Measurements from ENCODE around the gene TRIP12.
"Not testable (repeated sequence)": the region's sequence is repeated elsewhere in the genome, so short reads cannot be mapped to it uniquely, and the experiment has no call there.

Gene TRIP12

DNA sequence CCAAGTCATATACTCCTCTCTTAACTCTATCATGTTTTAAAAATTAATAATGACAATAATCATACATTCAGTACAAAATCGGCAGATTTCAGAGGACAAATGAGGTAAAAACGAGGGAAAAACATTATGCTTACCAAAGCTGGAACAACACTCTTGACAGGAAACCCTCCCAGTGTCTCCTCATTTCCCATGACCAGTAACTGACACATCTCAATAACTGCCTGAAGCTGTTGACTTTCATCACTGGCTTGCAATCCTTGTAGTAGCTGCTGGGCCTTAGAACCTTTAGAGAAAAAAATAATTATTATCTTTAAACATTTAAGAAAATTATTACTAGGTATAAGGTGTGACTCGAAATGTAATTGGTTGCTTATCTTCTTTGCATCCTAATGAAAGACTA is 103.6 kb downstream of the TRIP12 start:
- no peak for DNase-seq

- DNase-seq: no peak
These were observed 106.0 kb downstream of the TRIP12 start for GRCh38 chr2:229815858-229816257.

DNA sequence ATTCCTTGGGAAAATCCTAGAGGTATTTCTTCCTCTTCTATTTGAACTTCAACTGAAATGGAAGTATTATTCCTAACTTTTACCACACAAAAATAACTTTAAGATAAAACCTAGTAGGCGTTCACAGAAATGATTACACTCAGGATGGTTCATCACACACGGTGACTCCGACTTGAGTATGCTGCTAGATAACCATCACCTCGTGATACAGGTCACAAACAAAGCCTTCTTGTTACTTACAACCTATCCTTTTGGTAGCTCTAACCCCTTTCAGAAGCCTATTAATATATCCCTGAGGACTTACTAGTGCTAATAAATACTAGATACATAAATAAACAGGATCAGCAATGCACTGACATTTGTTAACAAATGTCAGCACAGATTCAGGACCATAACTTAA is 106.5 kb downstream of the TRIP12 start:
- DNase-seq: no peak

DNA sequence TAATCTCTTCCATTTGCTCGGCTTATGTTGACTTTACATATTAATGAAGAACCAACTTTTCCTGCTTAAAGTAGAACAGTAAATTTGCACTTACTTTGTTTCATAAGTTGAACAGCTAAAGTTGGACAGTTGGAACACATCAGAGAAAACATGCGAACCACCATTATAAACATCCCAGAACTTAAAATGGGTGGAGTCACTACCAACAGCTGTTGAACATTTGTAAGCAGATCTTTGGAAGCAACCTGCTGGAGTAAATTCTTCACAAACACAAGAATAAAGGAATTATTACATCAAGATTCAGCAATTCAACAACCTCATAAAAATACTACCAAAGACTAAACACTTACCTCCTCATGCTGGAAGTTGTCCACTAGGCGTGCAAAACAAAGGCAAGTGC is 111.0 kb downstream of the TRIP12 start:
- DNase-seq: no peak

DNA sequence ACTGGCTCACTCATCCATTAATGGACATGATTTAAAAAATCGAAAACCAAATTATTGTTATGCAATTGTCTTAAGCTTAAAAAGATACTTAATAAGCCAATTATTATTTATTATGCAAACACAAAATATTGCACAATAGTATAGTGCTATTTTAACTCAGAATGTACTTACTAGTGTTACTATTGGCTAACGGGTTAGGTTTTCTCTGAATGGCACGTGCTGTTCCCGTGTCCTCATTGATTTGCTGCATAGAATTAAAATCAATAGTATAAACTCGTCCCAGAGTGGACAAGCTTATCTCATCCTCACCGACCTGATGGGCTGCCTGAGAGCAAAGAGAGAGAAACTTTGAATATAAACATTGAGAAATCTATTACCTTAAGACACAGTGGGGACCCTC is 116.2 kb downstream of the TRIP12 start:
- DNase-seq: no peak

DNA sequence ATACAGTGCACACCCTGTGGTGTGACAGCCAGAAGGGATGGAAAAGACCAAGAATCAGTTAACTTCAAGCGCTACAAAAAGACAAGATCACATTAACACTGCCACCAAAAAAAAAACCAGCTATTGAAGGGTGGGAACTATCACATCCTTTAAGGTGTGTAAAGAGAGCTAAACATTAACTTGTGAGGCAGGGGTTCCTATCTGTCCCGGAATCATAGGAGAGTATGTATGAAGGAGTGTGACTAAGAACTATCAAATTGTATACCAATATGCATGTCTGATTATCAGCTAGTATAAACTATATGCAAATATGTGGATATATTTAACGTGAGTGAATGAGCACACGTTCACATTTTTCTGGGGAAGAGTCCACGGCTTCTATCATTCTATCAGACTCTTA is 119.0 kb downstream of the TRIP12 start:
- no peak for DNase-seq

- peak; percentile 78 for DNase-seq
These were observed 120.6 kb downstream of the TRIP12 start for GRCh38 chr2:229800997-229801754.

DNA sequence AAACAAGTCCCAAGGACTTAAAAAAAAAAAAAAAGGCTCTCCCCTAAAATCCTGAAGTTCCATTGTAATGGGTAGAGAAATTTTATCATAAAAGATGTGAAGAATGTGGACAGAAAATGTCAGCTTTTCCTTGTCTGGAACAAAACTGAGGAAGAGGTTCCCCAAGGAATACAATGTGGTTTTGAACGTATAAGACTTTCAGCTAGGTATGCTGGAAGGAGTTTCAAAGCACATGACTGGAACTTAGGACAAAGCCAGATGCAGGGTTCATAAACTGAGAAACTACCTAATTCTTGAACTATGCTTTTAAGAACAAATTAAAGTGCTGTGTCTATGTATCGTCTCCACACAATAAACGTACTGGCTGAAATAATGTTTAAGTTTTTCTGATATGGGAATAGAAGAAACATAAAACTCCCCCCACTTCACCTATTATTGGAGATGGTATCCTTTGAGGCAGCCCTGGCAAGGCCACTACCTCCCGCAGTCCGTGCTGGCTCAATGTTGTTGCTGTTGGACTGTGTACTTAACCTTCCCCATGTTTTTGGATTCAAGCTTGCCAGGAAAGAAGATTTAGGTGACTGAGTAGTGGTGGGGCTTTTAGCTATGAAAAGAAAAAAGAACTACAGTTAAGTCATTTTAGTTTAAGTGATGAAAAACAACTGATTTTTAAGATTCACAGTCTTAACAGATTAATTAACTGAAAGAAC is 123.2 kb downstream of the TRIP12 start:
- no peak for DNase-seq

DNA sequence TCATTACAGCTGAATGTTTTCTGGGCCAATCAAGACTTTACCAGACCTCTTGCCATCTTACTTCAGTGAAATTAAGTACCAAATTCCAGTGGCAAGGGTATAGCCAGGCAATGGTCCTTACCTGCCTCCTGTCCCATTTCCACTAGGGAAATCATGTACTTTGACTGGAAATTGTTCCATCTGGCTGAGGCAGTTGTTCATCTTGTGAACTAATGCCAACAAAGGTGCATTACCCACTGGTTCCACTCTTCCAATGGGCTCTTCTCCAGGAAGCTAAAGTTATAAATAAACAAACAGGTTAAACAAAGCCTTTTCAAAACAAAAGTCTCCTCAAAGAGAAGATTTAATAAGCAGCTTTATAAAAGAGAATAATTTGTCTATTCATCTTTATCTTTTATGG is 126.8 kb downstream of the TRIP12 start:
- no peak for DNase-seq

DNA sequence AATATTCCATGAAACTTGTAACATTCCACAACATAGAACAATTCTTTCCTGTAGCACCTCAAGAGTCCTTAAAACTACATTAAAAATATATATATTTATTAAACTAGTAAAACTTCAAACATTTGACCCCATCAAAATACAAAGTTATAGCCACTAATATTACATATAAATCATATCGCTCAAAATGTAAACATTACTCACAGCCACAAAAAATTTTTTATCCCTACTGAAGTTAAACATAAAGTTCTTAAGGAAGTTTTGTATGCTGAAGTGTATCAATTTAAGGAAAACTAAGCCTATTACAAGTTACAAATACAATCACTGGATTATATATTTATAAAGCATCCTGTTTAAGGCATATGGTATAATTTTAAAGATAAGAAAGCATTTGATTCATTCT is 127.2 kb downstream of the TRIP12 start:
- no peak for DNase-seq

GRCh38 chr2:229786289-229786688 is 135.5 kb downstream of the TRIP12 start:
- DNase-seq: not testable (repeated sequence)

- DNase-seq: no peak
These were observed 137.0 kb downstream of the TRIP12 start for GRCh38 chr2:229784791-229785190.

- DNase-seq: peak; percentile 2
These were observed 138.6 kb downstream of the TRIP12 start for GRCh38 chr2:229783108-229783721.

DNA sequence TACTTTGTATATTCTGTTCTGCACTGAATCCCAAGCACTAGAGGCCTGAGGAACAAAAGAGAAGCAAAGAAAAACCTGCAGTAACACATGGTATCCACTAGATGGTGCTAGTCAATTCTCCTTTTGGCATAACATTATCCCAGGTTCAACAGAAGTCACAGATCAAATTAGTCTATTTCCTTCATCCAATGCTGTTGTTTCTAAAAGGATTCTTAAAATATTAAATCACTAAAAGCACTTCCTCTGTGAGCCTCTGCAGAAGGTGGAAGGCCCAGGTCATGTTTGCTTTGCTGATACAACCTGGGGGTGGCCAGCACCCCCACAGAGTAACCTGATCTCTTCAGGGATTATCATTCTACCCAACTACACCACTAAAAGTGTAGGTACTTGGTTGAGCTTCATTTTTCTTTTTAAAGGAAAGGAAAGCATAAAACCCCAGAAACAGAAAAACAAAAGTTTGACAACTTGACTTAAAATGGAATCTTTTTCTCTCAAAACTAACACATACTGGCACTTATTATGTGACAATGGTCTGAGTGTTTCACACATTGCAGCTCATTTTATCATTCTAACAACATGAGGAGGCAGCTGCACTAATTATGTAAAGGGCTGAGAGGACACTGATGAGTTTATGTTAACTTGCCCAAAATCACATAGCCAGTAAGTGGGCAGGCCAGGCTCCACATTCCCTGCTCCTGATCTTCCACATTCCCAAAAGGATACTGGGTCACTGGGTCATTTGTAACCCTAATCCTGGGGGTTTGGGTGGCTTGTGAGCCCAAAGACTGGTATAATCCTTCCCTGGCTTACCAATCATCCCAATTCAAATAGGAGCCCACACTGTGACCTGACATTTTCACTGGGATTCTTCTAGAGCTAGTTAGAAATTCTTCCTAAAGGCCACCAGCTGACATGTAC is 140.7 kb downstream of the TRIP12 start:
- DNase-seq: peak; percentile 46

DNA sequence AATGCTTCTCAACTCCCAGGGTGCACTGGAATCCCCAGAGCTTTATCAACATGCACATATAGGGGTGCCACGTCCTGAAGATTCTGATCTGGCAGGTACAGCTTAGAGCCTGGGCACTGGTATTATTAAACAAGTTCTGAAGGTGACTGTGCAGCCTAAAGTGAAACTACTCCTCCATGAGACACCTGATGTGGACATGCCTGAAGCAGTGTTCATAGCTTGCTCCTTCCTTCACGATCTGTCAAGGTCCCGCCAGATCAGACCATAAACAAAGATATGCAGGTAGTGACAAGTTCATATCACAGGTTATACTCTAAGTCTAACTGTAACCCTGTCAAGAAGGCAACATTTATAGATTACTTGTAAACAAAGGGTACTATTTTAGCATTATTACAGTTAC is 142.2 kb downstream of the TRIP12 start:
- no peak for DNase-seq

DNA sequence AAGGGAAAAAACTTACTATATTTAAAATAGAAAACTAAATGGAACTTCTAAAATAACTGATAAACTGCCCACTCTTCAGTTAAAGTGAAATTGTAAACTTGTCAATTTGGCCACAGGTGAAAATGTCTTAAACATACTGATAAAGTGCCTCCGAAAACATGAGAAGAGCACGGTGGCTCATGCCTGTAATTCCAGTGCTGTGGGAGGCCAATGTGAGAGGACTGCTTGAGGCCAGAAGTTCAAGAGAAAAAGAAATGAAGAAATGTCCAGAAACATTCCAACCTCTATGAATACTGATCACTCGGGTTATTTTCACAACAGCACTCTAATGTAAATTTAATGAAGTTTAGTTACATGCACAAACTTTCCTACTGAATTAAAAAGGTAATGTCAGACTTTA is 144.1 kb downstream of the TRIP12 start:
- DNase-seq: no peak

GRCh38 chr2:229775614-229776313 is 146.0 kb downstream of the TRIP12 start:
- DNase-seq: no peak

DNA sequence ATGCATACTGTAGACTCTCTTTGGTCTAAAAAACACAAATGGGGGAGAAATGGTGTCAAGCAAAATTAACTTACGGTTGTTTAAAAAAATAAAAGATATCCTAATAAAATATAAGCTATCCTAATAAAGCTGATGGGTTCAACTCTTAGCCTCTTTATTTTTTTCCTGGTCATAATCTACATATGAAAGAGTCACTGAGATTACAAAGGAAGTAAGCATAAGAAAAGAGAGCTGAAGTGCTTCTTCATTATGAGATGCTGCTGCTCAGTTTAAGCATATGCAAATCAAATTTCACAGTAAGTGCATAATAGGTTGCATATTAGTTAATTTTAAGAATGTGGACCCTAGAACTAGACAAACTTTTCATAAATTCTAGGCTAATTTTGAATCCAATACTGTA is 147.6 kb downstream of the TRIP12 start:
- DNase-seq: no peak

DNA sequence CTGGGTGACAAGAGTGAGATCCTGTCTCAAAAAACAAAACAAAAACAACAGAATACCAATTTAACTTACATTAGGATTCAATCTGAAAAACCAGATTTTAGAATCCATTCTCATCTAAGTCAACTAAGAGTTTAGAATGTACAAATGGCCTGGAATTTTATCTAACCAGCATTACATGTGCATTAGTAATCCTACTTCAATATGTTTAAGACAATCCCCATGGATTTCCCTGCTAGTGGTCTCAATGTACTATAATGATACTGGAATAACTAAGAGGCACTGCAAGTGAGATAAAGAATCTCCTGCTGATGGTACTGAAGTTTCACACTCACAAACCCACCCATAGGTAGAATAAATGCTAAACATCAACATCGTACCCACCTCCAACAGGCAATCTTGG is 153.6 kb downstream of the TRIP12 start:
- no peak for DNase-seq

DNA sequence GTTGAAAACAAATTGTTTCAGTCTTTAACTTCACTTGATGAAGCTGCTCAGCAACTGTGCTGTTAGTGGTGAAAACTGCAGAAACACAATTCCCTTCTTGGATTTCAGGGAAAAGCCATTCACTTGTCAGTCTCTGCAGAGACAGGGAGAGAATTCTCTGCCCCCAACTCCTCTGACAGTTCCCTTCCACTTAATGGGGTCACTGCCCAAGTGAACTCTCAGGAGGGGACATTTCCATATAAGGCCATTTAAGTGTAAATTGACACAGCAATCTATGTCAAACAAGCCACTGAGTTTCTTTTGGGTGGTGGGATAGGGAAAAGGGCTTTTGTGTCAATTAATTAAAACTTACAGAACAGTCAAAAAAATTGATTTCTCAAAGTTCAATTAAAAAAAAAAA is 156.1 kb downstream of the TRIP12 start:
- no peak for DNase-seq

DNA sequence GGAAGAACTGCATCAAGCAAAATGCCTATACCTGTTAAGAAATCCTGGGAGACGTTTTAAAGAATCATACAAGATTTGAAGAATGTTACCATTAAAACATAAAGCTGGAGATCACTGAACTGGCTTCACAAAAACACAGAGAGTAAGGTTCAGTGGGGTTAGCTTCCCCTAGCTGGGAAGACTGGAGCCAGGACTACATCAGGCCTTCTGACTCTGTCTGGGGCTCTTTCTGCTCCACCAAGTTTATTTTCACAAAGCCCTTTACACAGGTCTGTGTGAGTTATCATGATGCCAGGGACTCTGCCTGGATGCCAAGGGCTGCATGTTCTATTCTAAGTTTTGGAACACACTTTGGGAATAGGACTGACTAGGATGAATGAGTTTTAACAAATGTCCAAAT is 160.1 kb downstream of the TRIP12 start:
- no peak for DNase-seq

- not testable (repeated sequence) for DNase-seq
These were observed 164.3 kb downstream of the TRIP12 start for GRCh38 chr2:229757462-229757861.
